ENCODE measurements around the gene SYTL2. TPM values are rescaled to one million over a fixed set of nuclear protein-coding genes. Genes with fewer than 3 reads are reported as not detected.

The SYTL2 gene
- polyA plus RNA-seq, 3 donors = 66.2 to 103 (median 90.8) TPM

- DNase-seq (ENCODE audit: extremely low read depth in 1 of 11, low read depth in 9 of 11, low spot score in 4 of 11) = no peak
These were observed 92.6 kb downstream of the SYTL2 start for GRCh38 chr11:85718126-85718943.

GRCh38 chr11:85717429-85717828 is 93.5 kb downstream of the SYTL2 start:
- no peak for DNase-seq (ENCODE audit: extremely low read depth in 1 of 11, low read depth in 9 of 11, low spot score in 4 of 11)

- no peak for DNase-seq (ENCODE audit: extremely low read depth in 1 of 11, low read depth in 9 of 11, low spot score in 4 of 11)
These were observed 98.0 kb downstream of the SYTL2 start for GRCh38 chr11:85712953-85713352.

- no peak for DNase-seq (ENCODE audit: extremely low read depth in 1 of 11, low read depth in 9 of 11, low spot score in 4 of 11)
These were observed 100.0 kb downstream of the SYTL2 start for GRCh38 chr11:85710917-85711316.

GRCh38 chr11:85709941-85710702 is 100.8 kb downstream of the SYTL2 start:
- no peak for DNase-seq (ENCODE audit: extremely low read depth in 1 of 11, low read depth in 9 of 11, low spot score in 4 of 11)

- no peak for DNase-seq (ENCODE audit: extremely low read depth in 1 of 11, low read depth in 9 of 11, low spot score in 4 of 11)
These were observed 105.1 kb downstream of the SYTL2 start for GRCh38 chr11:85705800-85706199.

- no peak for DNase-seq (ENCODE audit: extremely low read depth in 1 of 11, low read depth in 9 of 11, low spot score in 4 of 11)
These were observed 106.0 kb downstream of the SYTL2 start for GRCh38 chr11:85704967-85705366.

GRCh38 chr11:85699957-85700741 is 110.8 kb downstream of the SYTL2 start:
- no peak for DNase-seq (ENCODE audit: extremely low read depth in 1 of 11, low read depth in 9 of 11, low spot score in 4 of 11)

- DNase-seq (ENCODE audit: extremely low read depth in 1 of 11, low read depth in 9 of 11, low spot score in 4 of 11) = no peak
These were observed 112.7 kb downstream of the SYTL2 start for GRCh38 chr11:85698195-85698594.

- no peak for DNase-seq (ENCODE audit: extremely low read depth in 1 of 11, low read depth in 9 of 11, low spot score in 4 of 11)
These were observed 113.2 kb downstream of the SYTL2 start for GRCh38 chr11:85697747-85698146.

GRCh38 chr11:85695546-85695945 is 115.4 kb downstream of the SYTL2 start:
- DNase-seq (ENCODE audit: extremely low read depth in 1 of 11, low read depth in 9 of 11, low spot score in 4 of 11) = no peak

- DNase-seq (ENCODE audit: extremely low read depth in 1 of 11, low read depth in 9 of 11, low spot score in 4 of 11) = peak in 1 of 11 donors; percentile 37
These were observed 116.5 kb downstream of the SYTL2 start for GRCh38 chr11:85694385-85694980.

GRCh38 chr11:85685820-85686459 is 125.0 kb downstream of the SYTL2 start, which contains the start of gene CCDC89:
Gene CCDC89 (minus strand): TSS chr11:85686195. CDS start chr11:85686130, 65 bp downstream.
- DNase-seq (ENCODE audit: extremely low read depth in 1 of 11, low read depth in 9 of 11, low spot score in 4 of 11) = peak; percentile 65 to 94 (median 84)

GRCh38 chr11:85685125-85685819 is 125.7 kb downstream of the SYTL2 start:
- DNase-seq (ENCODE audit: extremely low read depth in 1 of 11, low read depth in 9 of 11, low spot score in 4 of 11) = peak in 9 of 11 donors; percentile 52 to 82 (median 70)

- peak in 8 of 11 donors; percentile 58 to 75 (median 68) for DNase-seq (ENCODE audit: extremely low read depth in 1 of 11, low read depth in 9 of 11, low spot score in 4 of 11)
These were observed 128.3 kb downstream of the SYTL2 start for GRCh38 chr11:85682330-85683305.

- no peak for DNase-seq (ENCODE audit: extremely low read depth in 1 of 11, low read depth in 9 of 11, low spot score in 4 of 11)
These were observed 130.0 kb downstream of the SYTL2 start for GRCh38 chr11:85680897-85681296.

- DNase-seq (ENCODE audit: extremely low read depth in 1 of 11, low read depth in 9 of 11, low spot score in 4 of 11) = no peak
These were observed 131.4 kb downstream of the SYTL2 start for GRCh38 chr11:85679576-85679975.

Measured in renal cortex interstitium (tissue), 11 donors.